ENCODE data around the gene DIO2.

The DIO2 gene

GRCh38 chr14:80167793-80168448 is 43.4 kb downstream of the DIO2 start:
- no peak for DNase-seq

- DNase-seq = no peak
Measured at GRCh38 chr14:80164991-80165721, 46.1 kb downstream of the DIO2 start.

- DNase-seq = no peak
Measured at GRCh38 chr14:80152763-80153162, 58.5 kb downstream of the DIO2 start.

- no peak for DNase-seq
Measured at GRCh38 chr14:80152166-80152565, 59.1 kb downstream of the DIO2 start.

- DNase-seq = no peak
Measured at GRCh38 chr14:80150301-80150700, 61.0 kb downstream of the DIO2 start.

Data from stimulated activated CD4-positive, alpha-beta T cell treated with anti-CD3 and anti-CD28 coated beads, Interleukin-1b, Interleukin-23, amount 100 ng/mL, for 48 hours (primary cell).